ENCODE results near the gene DEXI.
"Not testable (repeated sequence)": the region's sequence is repeated elsewhere in the genome, so short reads cannot be mapped to it uniquely, and the experiment has no call there.

The DEXI gene

GRCh38 chr16:10926867-10927266 lies 15.4 kb downstream of the DEXI start:
- ATAC-seq (no peak), DNase-seq (no peak)

DNA sequence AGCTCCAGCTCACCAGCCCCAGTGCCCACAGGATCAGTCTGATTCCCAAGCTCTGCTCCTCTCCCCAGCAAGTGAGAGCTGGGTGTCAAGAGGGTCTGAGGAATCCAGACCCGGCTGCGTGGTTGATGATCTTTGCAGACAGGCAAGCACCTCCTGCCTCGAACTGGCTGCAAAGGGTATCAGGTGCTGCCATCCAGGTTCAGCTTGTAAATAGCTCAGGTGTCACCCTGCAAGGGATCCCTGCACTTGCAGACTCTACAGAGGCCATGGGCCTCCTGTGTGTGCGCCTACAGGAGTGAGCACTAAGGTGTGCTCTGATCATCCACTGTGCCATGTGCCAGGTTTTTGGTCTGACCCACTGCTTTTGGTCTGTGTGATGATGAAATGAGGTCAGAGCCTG lies 16.2 kb downstream of the DEXI start:
- ATAC-seq (no peak), DNase-seq (no peak)

- not testable (repeated sequence) for ATAC-seq
Observed at GRCh38 chr16:10925285-10925684, 17.0 kb downstream of the DEXI start.

DNA sequence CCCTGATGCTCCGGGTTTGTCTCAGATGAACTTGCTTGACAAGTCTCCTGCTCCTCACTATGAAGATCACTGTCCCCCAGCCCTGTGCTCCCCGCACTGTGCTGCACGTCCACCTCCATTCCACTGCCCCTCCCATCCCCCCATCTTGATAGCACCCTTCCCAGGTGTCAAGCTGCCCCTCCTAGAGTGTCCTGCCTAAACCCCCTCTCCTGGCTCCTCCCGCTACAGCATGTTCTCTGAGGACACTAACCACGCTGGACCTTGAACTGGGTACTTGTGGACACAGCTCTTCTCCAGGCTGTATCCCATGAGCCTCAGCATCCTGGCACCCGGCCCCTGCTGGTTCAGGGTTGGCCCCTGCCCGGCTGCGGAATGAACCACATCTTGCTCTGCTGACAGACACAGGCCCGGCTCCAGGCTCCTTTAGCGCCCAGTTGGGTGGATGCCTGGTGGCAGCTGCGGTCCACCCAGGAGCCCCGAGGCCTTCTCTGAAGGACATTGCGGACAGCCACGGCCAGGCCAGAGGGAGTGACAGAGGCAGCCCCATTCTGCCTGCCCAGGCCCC lies 18.5 kb downstream of the DEXI start:
- no peak for ATAC-seq
- no peak for DNase-seq

More at GRCh38 chr16:10925285-10925684, 17.0 kb downstream of the DEXI start:
- DNase-seq: not testable (repeated sequence)

GRCh38 chr16:10923146-10923649 lies 19.1 kb downstream of the DEXI start:
- ATAC-seq (no peak), DNase-seq (no peak)

DNA sequence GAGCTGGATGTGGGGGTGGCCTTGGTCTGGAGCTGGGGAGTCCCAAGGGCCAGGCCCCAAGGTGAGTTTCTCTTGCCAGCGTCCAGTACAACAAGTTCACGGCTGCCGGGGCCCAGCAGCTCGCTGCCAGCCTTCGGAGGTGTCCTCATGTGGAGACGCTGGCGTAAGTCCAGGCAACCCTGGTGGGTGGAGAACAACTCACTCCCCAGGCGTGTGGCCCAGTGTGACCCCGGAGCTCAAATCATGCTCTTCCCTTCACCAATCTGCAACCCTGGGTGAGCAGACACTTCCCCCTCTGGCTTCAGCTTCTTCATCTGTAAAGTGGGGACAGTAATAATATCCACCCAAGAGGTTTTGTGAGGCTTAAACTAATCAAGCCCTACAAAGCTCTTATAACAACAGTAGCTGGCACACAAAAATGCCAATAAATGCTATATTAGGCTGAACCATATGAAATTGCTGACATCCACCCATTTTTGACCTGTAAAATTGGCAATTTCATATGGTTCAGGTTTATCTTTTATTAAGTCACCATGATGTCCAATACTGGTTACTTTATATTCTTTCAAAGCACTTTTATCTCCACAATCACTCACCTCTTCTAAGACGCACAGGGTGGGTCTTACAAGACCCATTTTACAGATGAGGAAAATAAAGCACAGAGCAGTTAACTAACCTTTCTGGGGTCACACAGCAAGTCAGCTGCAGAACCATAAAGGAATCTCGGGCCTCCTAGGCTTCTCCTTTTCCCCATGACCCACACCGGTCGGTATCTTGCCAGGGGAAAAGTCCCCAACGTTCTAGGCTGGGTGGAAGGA lies 19.7 kb downstream of the DEXI start:
- DNase-seq: no peak

GRCh38 chr16:10921536-10922327 lies 20.5 kb downstream of the DEXI start:
- no peak for DNase-seq
- no peak for ATAC-seq

More for the DNA sequence above, 19.7 kb downstream of the DEXI start:
- ATAC-seq: no peak

- DNase-seq (no peak), ATAC-seq (no peak)
Observed at GRCh38 chr16:10920726-10921427, 21.4 kb downstream of the DEXI start.

DNA sequence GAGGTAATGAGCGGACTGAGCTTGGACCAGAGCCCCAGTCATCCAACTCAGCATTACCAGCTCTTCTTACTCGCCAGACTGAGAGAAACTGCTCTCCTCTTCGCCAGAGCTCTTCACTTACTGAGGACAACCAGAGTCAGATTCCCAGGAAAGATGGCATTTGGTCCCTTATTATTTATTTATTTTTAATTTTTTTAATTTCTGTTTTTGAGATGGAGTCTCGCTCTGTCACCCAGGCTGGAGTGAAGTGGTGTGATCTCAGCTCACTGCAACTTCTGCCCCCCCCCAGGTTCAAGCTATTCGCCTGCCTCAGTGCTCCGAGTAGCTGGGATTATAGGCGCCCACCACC lies 23.3 kb downstream of the DEXI start:
- DNase-seq (no peak), ATAC-seq (no peak)

- ATAC-seq (peak; percentile 67), DNase-seq (peak; percentile 89)
Observed at GRCh38 chr16:10918294-10919002, 23.8 kb downstream of the DEXI start.

DNA sequence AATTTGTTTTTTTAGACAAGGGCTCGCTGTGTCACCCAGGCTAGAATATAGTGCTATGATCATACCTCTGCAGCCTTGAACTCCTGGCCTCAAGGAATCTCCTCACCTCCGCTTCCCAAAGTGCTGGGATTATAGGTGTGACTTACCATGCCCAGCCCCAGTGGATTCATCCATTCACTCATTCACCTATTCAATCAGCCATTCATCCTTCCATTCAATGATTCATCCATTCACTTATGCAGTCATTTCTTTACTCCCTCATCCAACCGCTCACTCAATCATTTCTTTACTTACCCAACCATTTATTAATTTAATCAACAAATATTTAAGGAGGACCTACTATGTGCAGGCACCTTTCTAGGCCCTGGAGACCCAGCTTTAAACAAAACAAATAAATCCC lies 25.7 kb downstream of the DEXI start:
- DNase-seq (no peak), ATAC-seq (no peak)

GRCh38 chr16:10911267-10911666 lies 31.0 kb downstream of the DEXI start:
- ATAC-seq: no peak
- DNase-seq: no peak

- DNase-seq (no peak), ATAC-seq (no peak)
Observed at GRCh38 chr16:10907757-10908045, 34.6 kb downstream of the DEXI start.

- no peak for DNase-seq
- ATAC-seq: no peak
Observed at GRCh38 chr16:10906914-10907756, 35.1 kb downstream of the DEXI start.

GRCh38 chr16:10906482-10906881 lies 35.8 kb downstream of the DEXI start:
- DNase-seq: no peak
- no peak for ATAC-seq

DNA sequence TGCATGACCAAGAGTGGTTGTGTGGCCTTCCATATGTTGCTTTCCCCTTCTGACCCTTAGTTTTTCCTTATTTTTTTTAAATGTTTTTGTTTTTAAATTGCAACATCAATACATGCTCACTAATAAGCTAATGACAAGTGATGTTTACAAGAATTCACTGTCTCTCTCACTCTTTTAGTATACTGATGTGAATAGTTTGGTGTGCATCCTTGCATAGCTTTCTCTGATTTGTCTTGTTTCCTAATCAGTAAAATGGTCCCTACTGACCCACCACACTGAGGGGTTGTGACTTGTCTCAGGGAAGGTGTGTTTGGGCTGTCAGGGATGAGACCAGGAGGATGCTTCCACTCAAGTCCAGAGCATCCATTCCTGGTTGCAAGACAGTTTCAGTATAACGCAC lies 39.3 kb downstream of the DEXI start:
- no peak for DNase-seq
- no peak for ATAC-seq

- no peak for DNase-seq
- no peak for ATAC-seq
Observed at GRCh38 chr16:10897134-10897533, 45.1 kb downstream of the DEXI start.

DNA sequence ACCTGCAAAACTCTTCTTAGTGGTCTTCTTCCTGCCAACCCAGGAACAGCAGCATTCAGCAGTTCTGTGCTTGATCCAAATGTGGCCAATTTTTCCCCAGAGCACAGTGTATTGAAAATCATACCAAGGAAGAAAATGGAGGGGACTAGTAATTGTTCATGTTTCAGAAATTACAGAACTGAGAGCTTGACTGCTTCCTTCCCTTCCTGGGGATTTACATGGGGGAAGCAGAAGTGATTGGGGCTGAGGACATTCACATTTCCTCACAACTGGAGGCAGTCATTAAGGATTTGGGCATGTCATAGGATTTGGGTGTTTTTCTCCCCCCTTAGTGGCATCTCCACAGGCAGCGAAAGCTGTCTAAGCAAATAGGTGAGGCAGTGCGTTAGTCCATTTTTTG lies 45.5 kb downstream of the DEXI start:
- DNase-seq (no peak), ATAC-seq (no peak)

DNA sequence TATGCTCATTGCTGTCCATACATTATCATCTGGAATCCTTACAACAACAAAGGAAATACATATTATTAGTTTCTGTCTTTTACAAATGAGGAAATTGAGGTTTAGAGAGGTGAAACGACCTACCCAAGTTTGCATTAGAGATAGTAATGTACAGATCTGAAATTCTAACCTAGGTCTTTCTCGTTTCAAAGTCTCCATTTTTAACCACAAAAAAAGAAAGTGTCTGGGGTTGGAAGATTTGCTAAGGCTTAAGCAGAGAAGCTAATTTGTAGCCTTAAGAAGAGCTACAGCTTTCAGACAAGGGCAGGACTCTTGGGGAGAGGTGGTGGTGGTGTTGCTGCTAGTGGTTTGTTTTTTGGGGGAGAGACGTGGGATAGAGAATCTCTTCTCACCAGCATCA lies 46.1 kb downstream of the DEXI start:
- no peak for DNase-seq
- no peak for ATAC-seq

DNA sequence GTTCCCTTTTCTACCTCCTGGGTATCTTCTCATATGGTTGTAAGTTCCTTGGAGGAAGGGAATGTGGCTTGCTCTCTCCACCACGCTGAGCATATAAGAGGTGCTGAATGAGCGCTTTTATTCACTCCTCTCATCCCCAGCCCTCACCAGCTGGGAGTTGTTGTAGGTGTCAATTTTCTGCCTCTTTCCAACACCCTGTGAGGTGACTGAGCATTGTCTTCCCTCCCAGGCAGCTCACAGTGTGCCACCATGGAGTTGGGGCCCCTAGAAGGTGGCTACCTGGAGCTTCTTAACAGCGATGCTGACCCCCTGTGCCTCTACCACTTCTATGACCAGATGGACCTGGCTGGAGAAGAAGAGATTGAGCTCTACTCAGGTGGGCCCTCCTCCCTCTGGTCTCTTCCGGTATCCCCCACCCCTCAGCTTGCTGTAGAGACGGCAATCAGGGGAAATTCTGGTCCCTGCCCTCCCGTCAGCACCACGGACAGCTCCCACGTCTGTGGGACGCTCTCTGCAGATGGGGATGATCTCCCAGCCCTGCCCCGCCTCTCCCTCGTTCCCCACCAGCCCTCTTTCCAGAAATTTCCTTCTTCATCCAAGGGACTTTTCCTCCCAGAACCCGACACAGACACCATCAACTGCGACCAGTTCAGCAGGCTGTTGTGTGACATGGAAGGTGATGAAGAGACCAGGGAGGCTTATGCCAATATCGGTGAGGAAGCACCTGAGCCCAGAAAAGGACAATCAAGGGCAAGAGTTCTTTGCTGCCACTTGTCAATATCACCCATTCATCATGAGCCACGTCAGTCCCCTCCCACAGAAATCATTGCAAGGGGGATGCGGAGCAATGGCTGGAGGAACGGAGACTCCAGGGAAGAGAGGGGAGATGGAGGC lies 47.0 kb downstream of the DEXI start:
- DNase-seq (peak; percentile 61), ATAC-seq (no peak)

Data from stimulated activated naive CD8-positive, alpha-beta T cell treated with anti-CD3 and anti-CD28 coated beads, Interleukin-15, Interleukin-2, amounts not matched to agents 100 U/mL and 50 U/mL, for 24 hours (primary cell).